Activated CD4-positive, alpha-beta T cell treated with anti-CD3 and anti-CD28 coated beads, Interleukin-2, amount 50 U/mL, for 16 hours (primary cell): ENCODE measurements around the gene ZFYVE21.
"Not testable (repeated sequence)": the region's sequence is repeated elsewhere in the genome, so short reads cannot be mapped to it uniquely, and the experiment has no call there.

Experiments
- DNase-seq: peaks from one replicate; pipeline ENCODE4 v3.0.0-alpha.2; 2020

Gene ZFYVE21

GRCh38 chr14:103715052-103716000 lies at the start of gene ZFYVE21, which contains the start of gene XRCC3:
Gene ZFYVE21, plus strand, starts transcription at chr14:103715810. Its CDS starts 32 bp downstream, at chr14:103715842.
Gene XRCC3, minus strand, starts transcription at chr14:103715451. Its CDS starts 4,364 bp downstream, at chr14:103711087.
- DNase-seq = peak; percentile 100

GRCh38 chr14:103667671-103668070 lies 47.9 kb upstream of the ZFYVE21 start:
- DNase-seq = peak; percentile 23

GRCh38 chr14:103668117-103668516 lies 47.5 kb upstream of the ZFYVE21 start:
- DNase-seq = no peak

- no peak for DNase-seq
Observed at GRCh38 chr14:103669370-103669769, 46.2 kb upstream of the ZFYVE21 start.

- no peak for DNase-seq
Observed at GRCh38 chr14:103671911-103672310, 43.7 kb upstream of the ZFYVE21 start.

GRCh38 chr14:103675957-103676356 lies 39.7 kb upstream of the ZFYVE21 start:
- no peak for DNase-seq

GRCh38 chr14:103676881-103677675 lies 38.5 kb upstream of the ZFYVE21 start:
- no peak for DNase-seq

GRCh38 chr14:103679351-103679750 lies 36.3 kb upstream of the ZFYVE21 start:
- peak; percentile 32 for DNase-seq

- no peak for DNase-seq
Observed at GRCh38 chr14:103680491-103681231, 34.9 kb upstream of the ZFYVE21 start.

GRCh38 chr14:103683139-103683538 lies 32.5 kb upstream of the ZFYVE21 start:
- DNase-seq = no peak

GRCh38 chr14:103684471-103684870 lies 31.1 kb upstream of the ZFYVE21 start:
- DNase-seq = no peak

- no peak for DNase-seq
Observed at GRCh38 chr14:103684871-103685270, 30.7 kb upstream of the ZFYVE21 start.

GRCh38 chr14:103685276-103686211 lies 30.1 kb upstream of the ZFYVE21 start:
- no peak for DNase-seq

- no peak for DNase-seq
Observed at GRCh38 chr14:103686831-103687485, 28.7 kb upstream of the ZFYVE21 start.

- DNase-seq = no peak
Observed at GRCh38 chr14:103687712-103688111, 27.9 kb upstream of the ZFYVE21 start.

- DNase-seq = no peak
Observed at GRCh38 chr14:103688441-103688840, 27.2 kb upstream of the ZFYVE21 start.

- no peak for DNase-seq
Observed at GRCh38 chr14:103688906-103689902, 26.4 kb upstream of the ZFYVE21 start.

GRCh38 chr14:103690332-103690731 lies 25.3 kb upstream of the ZFYVE21 start:
- no peak for DNase-seq

- DNase-seq = not testable (repeated sequence)
Observed at GRCh38 chr14:103691655-103692054, 24.0 kb upstream of the ZFYVE21 start.

- DNase-seq = no peak
Observed at GRCh38 chr14:103692159-103692558, 23.5 kb upstream of the ZFYVE21 start.
